ENCODE results near the gene OR1D5. TPM values are rescaled to one million over a fixed set of nuclear protein-coding genes. Genes with fewer than 3 reads are reported as not detected.
"Not testable (repeated sequence)": the region's sequence is repeated elsewhere in the genome, so short reads cannot be mapped to it uniquely, and the experiment has no call there.

The OR1D5 gene, protein sequence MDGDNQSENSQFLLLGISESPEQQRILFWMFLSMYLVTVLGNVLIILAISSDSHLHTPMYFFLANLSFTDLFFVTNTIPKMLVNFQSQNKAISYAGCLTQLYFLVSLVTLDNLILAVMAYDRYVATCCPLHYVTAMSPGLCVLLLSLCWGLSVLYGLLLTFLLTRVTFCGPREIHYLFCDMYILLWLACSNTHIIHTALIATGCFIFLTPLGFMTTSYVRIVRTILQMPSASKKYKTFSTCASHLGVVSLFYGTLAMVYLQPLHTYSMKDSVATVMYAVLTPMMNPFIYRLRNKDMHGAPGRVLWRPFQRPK
- total RNA-seq = not detected in 2 replicates

DNA sequence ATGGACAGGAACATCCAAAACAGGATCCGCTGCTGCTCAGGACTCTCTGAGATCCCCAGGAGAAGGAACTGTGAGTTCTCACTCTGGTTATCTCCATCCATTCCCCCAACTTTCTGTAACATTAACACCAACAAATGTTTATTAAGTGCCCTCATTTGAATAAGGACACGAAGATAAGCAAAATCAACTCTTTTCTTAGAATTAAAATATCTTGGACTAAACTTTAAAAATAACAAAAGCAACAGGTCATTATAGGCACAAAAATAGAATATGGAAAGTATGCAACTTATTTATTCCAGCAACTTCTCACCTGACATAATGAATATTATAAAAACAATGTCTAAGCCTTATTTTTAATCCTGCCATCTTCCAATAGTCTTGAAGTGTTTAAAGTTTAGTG lies at the start of gene OR1D5:
Gene OR1D5 (minus strand): TSS at position 101 of the 400 bp plus-strand sequence. CDS start 0 bp downstream, at position 101.
- H3K4me3 ChIP-seq (ENCODE audit: low read depth, low read length); H3K27me3 ChIP-seq (ENCODE audit: control insufficient read depth, insufficient read depth, low read length); DNase-seq (ENCODE audit: low read depth); FAIRE-seq; H3K36me3 ChIP-seq (ENCODE audit: control insufficient read depth, insufficient read depth, low read length): not testable (repeated sequence)

DNA sequence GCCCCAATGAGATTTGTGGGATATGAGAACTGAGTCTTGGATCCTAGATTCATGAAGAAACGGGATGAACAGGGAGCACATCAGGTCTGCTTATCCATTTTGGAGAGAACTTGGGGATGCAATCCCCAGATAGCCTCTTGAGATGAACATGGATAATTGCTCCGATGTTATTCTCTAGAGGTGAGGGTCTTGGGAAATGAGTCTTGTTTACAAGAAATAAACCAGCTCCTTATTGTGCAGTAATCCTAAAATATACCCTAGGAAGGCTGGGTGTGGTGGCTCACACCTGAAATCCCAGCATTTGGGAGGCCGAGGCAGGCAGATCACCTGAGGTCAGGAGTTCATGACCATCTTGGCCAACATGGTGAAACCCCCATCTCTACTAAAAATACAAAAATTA lies 40.9 kb upstream of the OR1D5 start, which contains the start of gene OR1D2:
Gene OR1D2 (minus strand): TSS at position 101 of the 400 bp plus-strand sequence. CDS start 11,426 bp downstream, outside the sequence.
- Histone ChIP-seq H3K27me3 (ENCODE audit: control insufficient read depth, insufficient read depth, low read length) (no peaks in the 10 kb centered on the region), H3K36me3 (ENCODE audit: control insufficient read depth, insufficient read depth, low read length) (no peaks in the 10 kb centered on the region), H3K4me3 (ENCODE audit: low read depth, low read length) (no peak within 1 kb of the TSS)
- DNase-seq (ENCODE audit: low read depth) (no peak), FAIRE-seq (no peak)
- TF ChIP-seq, protein P1, sequence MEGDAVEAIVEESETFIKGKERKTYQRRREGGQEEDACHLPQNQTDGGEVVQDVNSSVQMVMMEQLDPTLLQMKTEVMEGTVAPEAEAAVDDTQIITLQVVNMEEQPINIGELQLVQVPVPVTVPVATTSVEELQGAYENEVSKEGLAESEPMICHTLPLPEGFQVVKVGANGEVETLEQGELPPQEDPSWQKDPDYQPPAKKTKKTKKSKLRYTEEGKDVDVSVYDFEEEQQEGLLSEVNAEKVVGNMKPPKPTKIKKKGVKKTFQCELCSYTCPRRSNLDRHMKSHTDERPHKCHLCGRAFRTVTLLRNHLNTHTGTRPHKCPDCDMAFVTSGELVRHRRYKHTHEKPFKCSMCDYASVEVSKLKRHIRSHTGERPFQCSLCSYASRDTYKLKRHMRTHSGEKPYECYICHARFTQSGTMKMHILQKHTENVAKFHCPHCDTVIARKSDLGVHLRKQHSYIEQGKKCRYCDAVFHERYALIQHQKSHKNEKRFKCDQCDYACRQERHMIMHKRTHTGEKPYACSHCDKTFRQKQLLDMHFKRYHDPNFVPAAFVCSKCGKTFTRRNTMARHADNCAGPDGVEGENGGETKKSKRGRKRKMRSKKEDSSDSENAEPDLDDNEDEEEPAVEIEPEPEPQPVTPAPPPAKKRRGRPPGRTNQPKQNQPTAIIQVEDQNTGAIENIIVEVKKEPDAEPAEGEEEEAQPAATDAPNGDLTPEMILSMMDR (IDR thresholded peaks at IDR 0.05; ENCODE audit: insufficient read depth, low read length, severe bottlenecking) = no peak

DNA sequence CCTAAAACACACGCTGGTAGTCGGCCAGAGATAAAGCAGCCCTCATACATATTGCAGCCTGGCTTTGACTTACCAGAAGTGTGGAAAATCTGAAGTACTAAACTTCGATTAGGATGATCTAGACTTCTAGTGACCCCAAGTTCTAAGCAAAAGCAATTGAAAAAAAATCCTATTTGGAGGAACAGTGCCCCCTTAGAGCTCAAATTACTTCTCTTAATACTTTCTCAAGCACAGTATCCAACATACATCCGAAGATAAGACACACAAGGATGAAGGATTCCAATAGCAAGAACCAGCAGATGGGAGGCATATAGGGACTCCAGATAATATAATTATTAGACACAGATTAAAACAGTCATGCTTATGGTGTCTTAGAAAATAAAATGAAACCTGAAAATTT lies 10.4 kb upstream of the OR1D5 start:
- H3K36me3 ChIP-seq (ENCODE audit: control insufficient read depth, insufficient read depth, low read length); H3K27me3 ChIP-seq (ENCODE audit: control insufficient read depth, insufficient read depth, low read length); H3K4me3 ChIP-seq (ENCODE audit: low read depth, low read length); FAIRE-seq; DNase-seq (ENCODE audit: low read depth): not testable (repeated sequence)

GRCh38 chr17:3065192-3065591 lies 1.8 kb upstream of the OR1D5 start:
- peak; percentile 36 for DNase-seq (ENCODE audit: low read depth)
- not testable (repeated sequence) for H3K36me3 ChIP-seq (ENCODE audit: control insufficient read depth, insufficient read depth, low read length); H3K4me3 ChIP-seq (ENCODE audit: low read depth, low read length); H3K27me3 ChIP-seq (ENCODE audit: control insufficient read depth, insufficient read depth, low read length)
- FAIRE-seq = peak; percentile 55

DNA sequence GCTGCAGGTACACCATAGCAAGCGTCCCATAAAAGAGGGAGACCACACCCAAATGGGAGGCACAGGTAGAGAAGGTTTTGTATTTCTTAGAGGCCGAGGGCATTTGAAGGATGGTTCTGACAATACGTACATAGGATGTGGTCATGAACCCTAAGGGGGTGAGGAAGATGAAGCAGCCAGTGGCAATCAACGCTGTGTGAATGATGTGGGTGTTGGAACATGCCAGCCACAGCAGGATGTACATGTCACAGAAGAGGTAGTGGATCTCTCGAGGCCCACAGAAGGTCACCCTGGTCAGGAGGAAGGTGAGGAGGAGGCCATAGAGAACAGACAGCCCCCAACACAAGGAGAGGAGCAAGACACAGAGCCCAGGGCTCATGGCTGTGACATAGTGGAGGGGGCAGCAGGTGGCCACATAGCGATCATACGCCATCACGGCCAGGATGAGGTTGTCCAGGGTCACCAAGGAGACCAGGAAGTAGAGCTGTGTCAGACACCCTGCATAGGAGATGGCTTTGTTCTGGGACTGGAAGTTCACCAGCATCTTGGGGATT lies 506 bp downstream of the OR1D5 start:
- not testable (repeated sequence) for H3K4me3 ChIP-seq (ENCODE audit: low read depth, low read length); DNase-seq (ENCODE audit: low read depth); H3K36me3 ChIP-seq (ENCODE audit: control insufficient read depth, insufficient read depth, low read length); H3K27me3 ChIP-seq (ENCODE audit: control insufficient read depth, insufficient read depth, low read length)
- FAIRE-seq = peak; percentile 62

DNA sequence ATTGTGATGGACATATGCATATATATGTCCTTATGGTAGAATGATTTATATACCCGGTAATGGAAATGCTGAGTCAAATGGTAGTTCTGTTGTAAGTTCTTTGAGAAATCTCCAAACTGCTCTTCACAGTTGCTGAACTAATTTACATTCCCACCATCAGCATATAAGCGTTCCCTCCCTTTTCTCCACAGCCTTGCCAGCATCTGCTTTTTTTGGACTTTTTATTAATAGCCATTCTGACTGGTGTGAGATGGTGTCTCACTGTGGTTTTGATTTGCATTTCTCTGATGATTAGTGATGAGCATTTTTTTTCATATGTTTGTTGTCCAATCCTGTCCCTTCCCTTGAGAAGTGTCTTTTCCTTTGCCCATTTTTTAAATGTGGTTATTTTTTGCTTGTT lies 8.5 kb downstream of the OR1D5 start:
- FAIRE-seq; H3K36me3 ChIP-seq (ENCODE audit: control insufficient read depth, insufficient read depth, low read length); H3K4me3 ChIP-seq (ENCODE audit: low read depth, low read length); DNase-seq (ENCODE audit: low read depth); H3K27me3 ChIP-seq (ENCODE audit: control insufficient read depth, insufficient read depth, low read length): not testable (repeated sequence)

DNA sequence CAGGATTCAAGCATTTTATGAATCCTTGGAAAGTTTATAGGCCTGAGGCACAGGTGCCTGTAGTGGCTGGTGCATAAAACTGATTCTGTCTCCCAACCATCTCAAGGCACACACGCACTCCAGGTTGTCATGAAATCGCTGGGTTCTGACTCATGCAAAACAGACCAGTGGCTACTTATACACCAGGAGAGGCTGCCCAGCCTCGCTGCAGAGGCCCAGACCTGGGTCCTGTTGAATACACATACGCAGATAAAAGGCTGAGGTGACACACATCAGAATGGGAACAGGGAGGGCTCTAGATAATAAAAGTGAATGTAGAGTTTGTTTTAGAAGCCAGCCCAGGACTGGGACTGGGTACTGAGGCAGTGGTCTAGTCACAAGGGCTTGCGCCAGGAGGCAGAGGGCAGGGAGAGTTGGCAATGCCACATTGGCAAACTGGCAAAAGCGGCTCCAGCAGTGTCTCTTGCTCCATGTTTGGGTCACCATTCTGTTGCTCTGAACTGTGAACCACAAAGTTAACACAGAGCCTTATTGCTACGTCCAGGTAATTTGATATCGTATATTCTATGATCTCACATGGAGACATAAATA lies 13.6 kb downstream of the OR1D5 start:
- TF ChIP-seq, protein P1 (IDR thresholded peaks at IDR 0.05; ENCODE audit: insufficient read depth, low read length, severe bottlenecking) = no peak
- no peak overlapping the region for H3K4me3 ChIP-seq (ENCODE audit: low read depth, low read length)
- no peak for FAIRE-seq
- no peaks in the 10 kb centered on the region for H3K27me3 ChIP-seq (ENCODE audit: control insufficient read depth, insufficient read depth, low read length)
- DNase-seq (ENCODE audit: low read depth) = peak; percentile 44
- H3K36me3 ChIP-seq (ENCODE audit: control insufficient read depth, insufficient read depth, low read length) = no peaks in the 10 kb centered on the region

DNA sequence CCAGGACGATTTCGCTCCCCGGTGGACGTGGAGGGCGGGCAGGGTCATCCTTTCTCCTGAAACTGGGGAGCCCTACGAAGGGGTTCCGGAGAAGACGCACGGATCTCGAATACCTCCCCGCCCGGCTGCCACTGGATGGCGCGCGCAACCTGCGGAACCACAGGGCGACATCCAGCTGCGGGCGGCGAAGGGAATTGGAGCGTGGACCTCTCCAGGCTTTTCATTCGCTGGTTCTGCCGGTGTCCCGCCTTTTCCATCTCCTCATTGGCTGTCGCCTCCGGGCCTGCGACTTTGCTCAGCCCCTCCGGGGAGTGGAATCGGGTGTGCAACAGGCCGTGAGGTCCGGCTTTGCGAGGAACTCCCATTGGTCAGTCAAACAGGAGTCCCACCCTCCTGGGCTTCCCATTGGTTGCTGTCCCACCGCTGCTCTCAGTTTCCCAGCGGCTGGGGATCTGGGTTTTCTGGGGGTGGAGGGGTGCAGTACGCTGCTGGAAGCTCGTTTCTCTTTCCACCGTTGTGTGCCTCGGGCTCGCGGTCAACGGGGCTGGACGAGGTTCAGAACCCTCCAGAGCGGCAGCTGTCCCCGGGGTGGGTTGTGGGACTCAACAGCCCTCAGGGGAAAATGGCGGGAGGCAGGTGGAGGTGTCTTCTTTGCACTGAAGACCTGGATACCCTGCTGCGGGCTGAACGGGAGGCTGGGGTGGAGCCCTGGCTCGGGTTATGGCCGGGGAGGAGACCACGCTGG lies 14.5 kb downstream of the OR1D5 start:
- DNase-seq (ENCODE audit: low read depth) = peak; percentile 96
- H3K4me3 ChIP-seq (ENCODE audit: low read depth, low read length) = peak overlapping the region; percentile 69
- TF ChIP-seq, protein P1 (IDR thresholded peaks at IDR 0.05; ENCODE audit: insufficient read depth, low read length, severe bottlenecking) = peak; percentile 91
- no peaks in the 10 kb centered on the region for H3K36me3 ChIP-seq (ENCODE audit: control insufficient read depth, insufficient read depth, low read length)
- FAIRE-seq = peak; percentile 47
- H3K27me3 ChIP-seq (ENCODE audit: control insufficient read depth, insufficient read depth, low read length) = no peaks in the 10 kb centered on the region
